Keratinocyte (primary cell): ENCODE results near the gene CRTC1.

Source experiments
- EZH2 ChIP-seq: IDR thresholded peaks from one replicate; pipeline ENCODE4 v1.6.1; 2012; ENCODE audit warnings: inconsistent platforms, mild to moderate bottlenecking, low read length, moderate library complexity
- TF ChIP-seq, protein P1 (sequence below), 3 experiments: IDR thresholded peaks in 1 of 3; conservative IDR thresholded peaks in 1 of 3; optimal IDR thresholded peaks in 1 of 3; 2 replicates in 2 of 3; 3 replicates in 1 of 3; pipeline versions ENCODE3 to v1.5.1; 2011; ENCODE audit warnings: low read length in 3 of 3, mild to moderate bottlenecking in 3 of 3, moderate library complexity in 2 of 3, control low read depth in 1 of 3, inconsistent platforms in 1 of 3; ENCODE audit not compliant: insufficient read depth in 2 of 3; ENCODE audit errors: extremely low read depth in 1 of 3

- TF ChIP-seq, protein P1, sequence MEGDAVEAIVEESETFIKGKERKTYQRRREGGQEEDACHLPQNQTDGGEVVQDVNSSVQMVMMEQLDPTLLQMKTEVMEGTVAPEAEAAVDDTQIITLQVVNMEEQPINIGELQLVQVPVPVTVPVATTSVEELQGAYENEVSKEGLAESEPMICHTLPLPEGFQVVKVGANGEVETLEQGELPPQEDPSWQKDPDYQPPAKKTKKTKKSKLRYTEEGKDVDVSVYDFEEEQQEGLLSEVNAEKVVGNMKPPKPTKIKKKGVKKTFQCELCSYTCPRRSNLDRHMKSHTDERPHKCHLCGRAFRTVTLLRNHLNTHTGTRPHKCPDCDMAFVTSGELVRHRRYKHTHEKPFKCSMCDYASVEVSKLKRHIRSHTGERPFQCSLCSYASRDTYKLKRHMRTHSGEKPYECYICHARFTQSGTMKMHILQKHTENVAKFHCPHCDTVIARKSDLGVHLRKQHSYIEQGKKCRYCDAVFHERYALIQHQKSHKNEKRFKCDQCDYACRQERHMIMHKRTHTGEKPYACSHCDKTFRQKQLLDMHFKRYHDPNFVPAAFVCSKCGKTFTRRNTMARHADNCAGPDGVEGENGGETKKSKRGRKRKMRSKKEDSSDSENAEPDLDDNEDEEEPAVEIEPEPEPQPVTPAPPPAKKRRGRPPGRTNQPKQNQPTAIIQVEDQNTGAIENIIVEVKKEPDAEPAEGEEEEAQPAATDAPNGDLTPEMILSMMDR (optimal IDR thresholded peaks at IDR 0.05 in 1 of 3, IDR thresholded peaks at IDR 0.05 in 1 of 3, conservative IDR thresholded peaks at IDR 0.05 in 1 of 3; ENCODE audit: extremely low read depth in 1 of 3, insufficient read depth in 2 of 3, low read length in 3 of 3) = no peak
- no peak for TF ChIP-seq EZH2
Observed at GRCh38 chr19:18655173-18655844, 28.2 kb upstream of the CRTC1 start.
